HepG2 (cell line): ENCODE results near the gene SIN3A. TPM values are rescaled to one million over a fixed set of nuclear protein-coding genes. Genes with fewer than 3 reads are reported as not detected.

Experiments
- ATAC-seq: fragments of 200-7000 bp; cut with Tn5 transposase; 3 replicates; pipeline ENCODE4 v1.9.1; 2020; ENCODE audit warnings: mild to moderate bottlenecking, moderate library complexity
- BruUV-seq: library from RNA; stranded (reverse); fragments of 400-500 nt; replicated peaks from 2 replicates; lab custom pipeline; 2021; lab: Mats Ljungman, UMichigan
- CTCF ChIA-PET: fragments of 300-600 bp; formaldehyde crosslinking; extraction: SDS; loops from one replicate; lab custom pipeline; 2021; ENCODE audit warnings: low total read pairs, inconsistent platforms, low intra/inter-chr PET ratio; lab: Yijun Ruan, JAX
- POLR2A ChIA-PET: fragments of 350-600 bp; sonication (Branson Sonifier 250); formaldehyde crosslinking; loops from one replicate; lab custom pipeline; 2020; ENCODE audit warnings: antibody characterized with exemption, inconsistent platforms; lab: Yijun Ruan, JAX
- DNase-seq: peaks from one replicate; pipeline ENCODE4 v3.0.0-alpha.2; 2015; ENCODE audit warnings: low spot score
- FAIRE-seq: peaks from 3 replicates; lab custom pipeline; 2011; peaks lifted over from hg19 to GRCh38; lab: Jason Lieb, UNC
- H2AFZ ChIP-seq: one replicate; pipeline ENCODE4 v1.6.1; 2011; ENCODE audit warnings: low read length, inconsistent platforms
- H3K27ac ChIP-seq: fragments of 300-600 bp; 3 replicates; pipeline ENCODE4 v1.8.0; 2011; ENCODE audit warnings: mixed run types, mild to moderate bottlenecking, mixed read lengths, low read length, inconsistent platforms; ENCODE audit not compliant: insufficient read depth; ENCODE audit errors: extremely low read length
- H3K27me3 ChIP-seq, 2 experiments: fragments of 200-600 bp in 1 of 2; 2 replicates in 1 of 2; 3 replicates in 1 of 2; pipeline versions ENCODE4 v1.6.0 to v1.8.0; 2011; ENCODE audit warnings: low read length in 2 of 2, mild to moderate bottlenecking in 2 of 2, moderate library complexity in 2 of 2, inconsistent platforms in 1 of 2; ENCODE audit not compliant: insufficient read depth in 2 of 2, control insufficient read depth in 1 of 2
- H3K36me3 ChIP-seq, 2 experiments: fragments of 200-600 bp in 1 of 2; replicated peaks in 1 of 2; 2 replicates in 1 of 2; 3 replicates in 1 of 2; pipeline versions ENCODE4 v1.5.1 to v1.8.0; 2011; ENCODE audit warnings: low read length in 2 of 2, inconsistent platforms in 1 of 2; ENCODE audit not compliant: insufficient read depth in 2 of 2, control insufficient read depth in 1 of 2
- H3K4me1 ChIP-seq: 2 replicates; pipeline ENCODE4 v1.5.1; 2012; ENCODE audit warnings: low read length, inconsistent platforms; ENCODE audit not compliant: insufficient read depth
- H3K4me2 ChIP-seq: 2 replicates; pipeline ENCODE4 v1.6.0; 2011; ENCODE audit warnings: low read depth, low read length, inconsistent platforms
- H3K4me3 ChIP-seq, 3 experiments: fragments of 200-600 bp in 1 of 3; sonication (generic), shearing (Covaris generic) in 1 of 3; replicated peaks in 1 of 3; 2 replicates each; pipeline ENCODE4 v1.5.1; 2011 to 2016; ENCODE audit warnings: low read length in 3 of 3, inconsistent platforms in 2 of 3, low read depth in 2 of 3, mild to moderate bottlenecking in 2 of 3, control low read depth in 1 of 3, mixed read lengths in 1 of 3; ENCODE audit not compliant: insufficient read depth in 1 of 3
- H3K79me2 ChIP-seq: one replicate; pipeline ENCODE4 v1.6.1; 2011; ENCODE audit warnings: low read length, inconsistent platforms; ENCODE audit not compliant: insufficient read depth
- H3K9ac ChIP-seq: 2 replicates; pipeline ENCODE4 v1.6.0; 2011; ENCODE audit warnings: mild to moderate bottlenecking, low read depth, low read length, inconsistent platforms; ENCODE audit not compliant: insufficient read depth
- H3K9me3 ChIP-seq: 2 replicates; pipeline ENCODE4 v1.5.1; 2012; ENCODE audit warnings: mild to moderate bottlenecking, low read length
- H4K20me1 ChIP-seq: 2 replicates; pipeline ENCODE4 v1.6.0; 2011; ENCODE audit warnings: inconsistent platforms, mild to moderate bottlenecking, low read length, moderate library complexity; ENCODE audit not compliant: insufficient read depth
- ASH2L ChIP-seq: fragments of 300-600, 200-600 bp; sonication (generic); IDR thresholded peaks from 2 replicates; pipeline ENCODE4 v1.7.0; 2017; ENCODE audit warnings: low read depth, mild to moderate bottlenecking, moderate library complexity, mixed read lengths, low read length; ENCODE audit not compliant: insufficient read length
- ATF6 ChIP-seq: sonication (generic); formaldehyde crosslinking; conservative IDR thresholded peaks from 2 replicates; pipeline ENCODE4 v1.4.0; 2020; ENCODE audit warnings: missing genetic modification reagents
- ATF7 ChIP-seq, 2 experiments: fragments of 450-650 bp in 1 of 2; sonication (generic) in 1 of 2; formaldehyde crosslinking in 1 of 2; IDR thresholded peaks; 2 replicates each; pipeline versions ENCODE4 v1.4.0 to v1.6.1; 2016 to 2020; ENCODE audit warnings: antibody characterized with exemption in 1 of 2, mild to moderate bottlenecking in 1 of 2, missing genetic modification reagents in 1 of 2
- BCL6 ChIP-seq: IDR thresholded peaks from 2 replicates; pipeline ENCODE4 v1.6.1; 2016; ENCODE audit warnings: missing genetic modification reagents, missing compliant biosample characterization
- DR1 ChIP-seq: sonication (generic); formaldehyde crosslinking; IDR thresholded peaks from 2 replicates; pipeline ENCODE4 v1.8.0; 2021; ENCODE audit warnings: mild to moderate bottlenecking, missing genetic modification reagents, inconsistent platforms
- IRF2 ChIP-seq: IDR thresholded peaks from 2 replicates; pipeline ENCODE4 v1.6.1; 2018; ENCODE audit warnings: missing genetic modification reagents, missing compliant biosample characterization
- JUN ChIP-seq: sonication (generic); formaldehyde crosslinking; IDR thresholded peaks from 2 replicates; pipeline ENCODE4 v1.4.0; 2020; ENCODE audit warnings: mild to moderate bottlenecking, missing genetic modification reagents
- MAFK ChIP-seq, 2 experiments: IDR thresholded peaks in 1 of 2; conservative IDR thresholded peaks in 1 of 2; 2 replicates each; pipeline ENCODE4 v1.6.1; 2011; ENCODE audit warnings: improper control_type of control experiment in 2 of 2, low read length in 2 of 2
- MEF2D ChIP-seq: sonication (generic); formaldehyde crosslinking; IDR thresholded peaks from 2 replicates; pipeline ENCODE4 v1.5.1; 2020; ENCODE audit warnings: mild to moderate bottlenecking, missing genetic modification reagents
- NCOR1 ChIP-seq: fragments of 200-600 bp; sonication (generic); IDR thresholded peaks from 2 replicates; pipeline ENCODE4 v1.7.0; 2017; ENCODE audit warnings: antibody characterized with exemption, low read length, borderline replicate concordance
- SIX1 ChIP-seq: sonication (generic); formaldehyde crosslinking; IDR thresholded peaks from 2 replicates; pipeline ENCODE4 v1.4.0; 2020; ENCODE audit warnings: missing genetic modification reagents, borderline replicate concordance
- ZFYVE20 ChIP-seq: sonication (generic); formaldehyde crosslinking; IDR thresholded peaks from 2 replicates; pipeline ENCODE4 v1.8.0; 2023; ENCODE audit warnings: low read depth, mild to moderate bottlenecking, moderate library complexity, missing genetic modification reagents, borderline replicate concordance
- ZNF562 ChIP-seq: sonication (generic); formaldehyde crosslinking; IDR thresholded peaks from 2 replicates; pipeline ENCODE4 v1.8.0; 2022; ENCODE audit warnings: missing genetic modification reagents, borderline replicate concordance
- ZNF652 ChIP-seq: IDR thresholded peaks from 2 replicates; pipeline ENCODE4 v1.6.1; 2016; ENCODE audit warnings: low read depth, borderline replicate concordance
- ZNF724P ChIP-seq: sonication (generic); formaldehyde crosslinking; IDR thresholded peaks from 2 replicates; pipeline ENCODE4 v1.8.0; 2022; ENCODE audit warnings: missing genetic modification reagents, borderline replicate concordance
- ZSCAN21 ChIP-seq: sonication (generic); formaldehyde crosslinking; IDR thresholded peaks from 2 replicates; pipeline ENCODE4 v1.8.0; 2022; ENCODE audit warnings: mild to moderate bottlenecking, missing genetic modification reagents, moderate library complexity, borderline replicate concordance
- ZSCAN9 ChIP-seq: IDR thresholded peaks from 2 replicates; pipeline ENCODE4 v1.6.1; 2016; ENCODE audit warnings: borderline replicate concordance
- WGBS: methylation state at CpG from one replicate; pipeline ENCODE4 v1.1.6; 2017; ENCODE audit warnings: low lambda C conversion rate; 5-methylcytosine and 5-hydroxymethylcytosine counted together
- in situ Hi-C: cut with HindIII; loops from 2 replicates; pipeline ENCODE4 v1.10.0; 2017; ENCODE audit warnings: low pct_unique_long_range_greater_than_20kb; ENCODE audit not compliant: extremely low pct_ligation_motif_present
- intact Hi-C: fragments of 100-400 bp; cut with micrococcal nuclease; formaldehyde crosslinking; loops from one replicate; pipeline ENCODE4 v1.10.0; 2022; ENCODE audit not compliant: unreplicated experiment
- polyA plus RNA-seq, 8 experiments: library from polyadenylated mRNA; depleted of rRNA in 3 of 8; stranded (reverse) in 7 of 8; unstranded in 1 of 8; fragments of >200 nt; fragmentation: Illumina TruSeq in 4 of 8; extraction: Trizol in 4 of 8; gene quantifications; 2 replicates each; pipeline versions ENCODE4 v1.2.1 to v1.2.3, GENCODE V29; 2011 to 2016; ENCODE audit warnings: low read depth in 4 of 8, missing spikeins in 1 of 8, mixed read lengths in 1 of 8; ENCODE audit not compliant: insufficient read depth in 1 of 8
- total RNA-seq, 5 experiments: library from RNA; depleted of rRNA; stranded (reverse); fragments of >200 nt; fragmentation: Illumina TruSeq; extraction: Trizol; gene quantifications; 2 replicates each; pipeline ENCODE4 v1.2.3, GENCODE V29; 2016; ENCODE audit warnings: low read depth in 1 of 5

Gene SIN3A
- total and polyA plus RNA-seq, 2 of the 13 experiments (the other 11 are each of a cell fraction or from before 2014, with no cell fraction given) = 16.1 to 28.1 TPM

GRCh38 chr15:75380773-75381172, 70.7 kb downstream of the SIN3A start:
- no peaks in the 10 kb centered on the region for H3K9me3 ChIP-seq
- no peaks in the 10 kb centered on the region for H3K27me3 ChIP-seq
- H3K36me3 ChIP-seq = peaks cover 10 to 59% of the 10 kb centered on the region in 2 experiments
- H3K9ac ChIP-seq = no peak overlapping the region
- ATAC-seq (no peak), FAIRE-seq (no peak), DNase-seq (no peak)
- ChIA-PET POLR2A (no interaction called here), CTCF (no interaction called here)
- TF ChIP-seq SIX1 (CRISPR knock-in tag) = no peak
- no peak for TF ChIP-seq IRF2 (CRISPR knock-in tag)
- no peak for TF ChIP-seq DR1 (CRISPR knock-in tag)
- no peak for TF ChIP-seq MEF2D (CRISPR knock-in tag)
- no peak for TF ChIP-seq ZFYVE20 (CRISPR knock-in tag)
- no peak for TF ChIP-seq ATF6 (CRISPR knock-in tag)
- TF ChIP-seq JUN = no peak
- TF ChIP-seq ZSCAN21 (CRISPR knock-in tag) = no peak
- TF ChIP-seq ZNF724P (CRISPR knock-in tag) = no peak
- no peak for TF ChIP-seq ATF7 (IDR thresholded peaks at IDR 0.05)
- TF ChIP-seq ATF7 (CRISPR knock-in tag; IDR thresholded peaks at IDR 0.05) = no peak
- no peak for TF ChIP-seq ASH2L
- no peak for TF ChIP-seq NCOR1
- no peak for TF ChIP-seq BCL6 (CRISPR knock-in tag)
- no peak for TF ChIP-seq ZNF562 (CRISPR knock-in tag)
- no peak for TF ChIP-seq ZNF652 (CRISPR knock-in tag)
- no peak for TF ChIP-seq ZSCAN9 (CRISPR knock-in tag)
- no peak for TF ChIP-seq MAFK (conservative IDR thresholded peaks at IDR 0.05 in 1 of 2, IDR thresholded peaks at IDR 0.05 in 1 of 2; ENCODE audit: low read length in 2 of 2)
- 96% methylated on average over 4 of the region's 4 CpGs for WGBS
- no peak overlapping the region for H2AFZ ChIP-seq
- intact Hi-C loops (no loop called here), in situ Hi-C loops (no loop called here)
- no TSS peak for BruUV-seq
- no peak overlapping the region for H3K4me3 ChIP-seq
- H3K4me1 ChIP-seq = no peaks in the 10 kb centered on the region
- no peaks in the 10 kb centered on the region for H3K79me2 ChIP-seq
- no peak overlapping the region for H3K27ac ChIP-seq
- no peaks in the 10 kb centered on the region for H4K20me1 ChIP-seq
- H3K4me2 ChIP-seq = no peak overlapping the region
